Neuronal stem cell (in vitro differentiated cells): Measurements from ENCODE around the gene AOPEP.

Source experiments
- DNase-seq: peaks from one replicate; pipeline ENCODE4 v3.0.0-alpha.2; 2013; ENCODE audit warnings: low spot score
- H2AFZ ChIP-seq: one replicate; pipeline ENCODE4 v1.6.1; 2013; ENCODE audit warnings: mild to moderate bottlenecking, low read length, inconsistent platforms
- H2AK5ac ChIP-seq: 2 replicates; pipeline ENCODE4 v1.6.1; 2013; ENCODE audit warnings: low read depth, mild to moderate bottlenecking, inconsistent platforms, low read length, moderate library complexity, mixed read lengths
- H2BK120ac ChIP-seq: 2 replicates; pipeline ENCODE4 v1.6.1; 2013; ENCODE audit warnings: low read depth, mild to moderate bottlenecking, inconsistent platforms, low read length, moderate library complexity, mixed read lengths
- H2BK12ac ChIP-seq: one replicate; pipeline ENCODE4 v1.6.1; 2013; ENCODE audit warnings: low read length, inconsistent platforms
- H2BK15ac ChIP-seq: 2 replicates; pipeline ENCODE4 v1.6.1; 2013; ENCODE audit warnings: mild to moderate bottlenecking, low read length, inconsistent platforms, mixed read lengths
- H2BK5ac ChIP-seq: one replicate; pipeline ENCODE4 v1.6.1; 2013; ENCODE audit warnings: inconsistent platforms, mild to moderate bottlenecking, low read length, moderate library complexity
- H3K14ac ChIP-seq: one replicate; pipeline ENCODE4 v1.6.1; 2013; ENCODE audit warnings: low read length, inconsistent platforms
- H3K18ac ChIP-seq: 2 replicates; pipeline ENCODE4 v1.6.1; 2013; ENCODE audit warnings: low read length, inconsistent platforms
- H3K23ac ChIP-seq: 2 replicates; pipeline ENCODE4 v1.6.1; 2013; ENCODE audit warnings: low read depth, mild to moderate bottlenecking, mixed read lengths, low read length, inconsistent platforms; ENCODE audit not compliant: poor library complexity
- H3K27ac ChIP-seq: replicated peaks from 3 replicates; pipeline ENCODE4 v1.5.1; 2013; ENCODE audit warnings: low read length, inconsistent platforms
- H3K27me3 ChIP-seq, 3 experiments: 2 replicates each; pipeline ENCODE4 v1.6.1; 2013; ENCODE audit warnings: low read length in 3 of 3, mild to moderate bottlenecking in 2 of 3, inconsistent platforms in 1 of 3, low read depth in 1 of 3, mixed read lengths in 1 of 3, moderate library complexity in 1 of 3; ENCODE audit not compliant: control insufficient read depth in 3 of 3, insufficient read depth in 3 of 3
- H3K36me3 ChIP-seq, 2 donors: replicated peaks in 1 of 2; 2 replicates each; pipeline ENCODE4 v1.6.1; 2013; ENCODE audit warnings: low read length in 2 of 2; ENCODE audit not compliant: control insufficient read depth in 2 of 2, insufficient read depth in 2 of 2
- H3K4ac ChIP-seq: 2 replicates; pipeline ENCODE4 v1.6.1; 2013; ENCODE audit warnings: inconsistent platforms, mild to moderate bottlenecking, low read length, moderate library complexity
- H3K4me1 ChIP-seq, 2 donors: 1 replicate in 1 of 2; 2 replicates in 1 of 2; pipeline ENCODE4 v1.6.1; 2013; ENCODE audit warnings: low read length in 2 of 2, low read depth in 1 of 2; ENCODE audit not compliant: control insufficient read depth in 2 of 2, insufficient read depth in 1 of 2
- H3K4me2 ChIP-seq: one replicate; pipeline ENCODE4 v1.6.1; 2013; ENCODE audit warnings: mild to moderate bottlenecking, low read length, inconsistent platforms; ENCODE audit not compliant: insufficient read depth, poor library complexity, severe bottlenecking
- H3K4me3 ChIP-seq, 2 donors: 2 replicates each; pipeline ENCODE4 v1.5.1; 2013; ENCODE audit warnings: low read length in 2 of 2, mild to moderate bottlenecking in 2 of 2, inconsistent platforms in 1 of 2, moderate library complexity in 1 of 2
- H3K79me1 ChIP-seq: one replicate; pipeline ENCODE4 v1.6.1; 2013; ENCODE audit warnings: low read depth, mild to moderate bottlenecking, inconsistent platforms, low read length, moderate library complexity
- H3K9ac ChIP-seq: one replicate; pipeline ENCODE4 v1.6.1; 2013; ENCODE audit warnings: mild to moderate bottlenecking, low read depth, low read length, inconsistent platforms; ENCODE audit not compliant: poor library complexity
- H3K9me3 ChIP-seq, 2 donors: replicated peaks in 1 of 2; 2 replicates each; pipeline versions ENCODE3 to v1.6.1; 2013; ENCODE audit warnings: low read length in 2 of 2, mild to moderate bottlenecking in 2 of 2, inconsistent platforms in 1 of 2, low read depth in 1 of 2, mixed read lengths in 1 of 2, moderate library complexity in 1 of 2; ENCODE audit not compliant: control insufficient read depth in 2 of 2, insufficient read depth in 1 of 2
- H4K8ac ChIP-seq: one replicate; pipeline ENCODE4 v1.6.1; 2013; ENCODE audit warnings: low read depth, mild to moderate bottlenecking, inconsistent platforms, low read length, moderate library complexity
- H4K91ac ChIP-seq: one replicate; pipeline ENCODE4 v1.6.1; 2013; ENCODE audit warnings: low read length, low read depth, mild to moderate bottlenecking, inconsistent platforms; ENCODE audit not compliant: poor library complexity
- WGBS, 2 donors: extraction: QIAGEN DNeasy Blood & Tissue Kit; methylation state at CpG; one replicate each; pipeline ENCODE4 v1.1.7; 2013; ENCODE audit warnings: missing lambda C conversion rate in 2 of 2, mixed read lengths in 1 of 2; ENCODE audit not compliant: insufficient read length in 2 of 2, insufficient replicate concordance in 1 of 2; ENCODE audit errors: extremely low coverage in 2 of 2; 5-methylcytosine and 5-hydroxymethylcytosine counted together

AOPEP gene

GRCh38 chr9:95005278-95006143, 279.0 kb downstream of the AOPEP start:
- peak overlapping the region; percentile 93 for H3K18ac ChIP-seq
- H2BK15ac ChIP-seq, result no peak overlapping the region
- H4K91ac ChIP-seq, result no peak overlapping the region
- peaks cover 1% of the 10 kb centered on the region for H3K79me1 ChIP-seq
- H3K27me3 ChIP-seq, result peaks cover 0 to 10% (median 0%) of the 10 kb centered on the region in 3 experiments
- DNase-seq, result no peak
- peak overlapping the region; percentile 14 for H2AK5ac ChIP-seq
- WGBS, 2 donors, result no CpG with 5 or more reads among the region's 49 CpGs
- peaks cover 1 to 31% of the 10 kb centered on the region in 2 donors for H3K36me3 ChIP-seq
- no peak overlapping the region for H3K4ac ChIP-seq
- H2BK12ac ChIP-seq, result no peak overlapping the region
- no peak overlapping the region for H3K27ac ChIP-seq
- H3K9ac ChIP-seq, result peak overlapping the region; percentile 95
- H3K4me2 ChIP-seq, result peak overlapping the region; percentile 94
- H2BK5ac ChIP-seq, result no peak overlapping the region
- peak overlapping the region; percentile 88 for H2AFZ ChIP-seq
- peaks cover 5 to 26% of the 10 kb centered on the region in 2 donors for H3K4me1 ChIP-seq
- no peak overlapping the region for H2BK120ac ChIP-seq
- H3K4me3 ChIP-seq, result peak overlapping the region; percentile 78 to 95
- peak overlapping the region; percentile 51 for H3K14ac ChIP-seq
- H3K23ac ChIP-seq, result no peak overlapping the region
- no peaks in the 10 kb centered on the region for H3K9me3 ChIP-seq
- H4K8ac ChIP-seq, result no peak overlapping the region

- H4K91ac ChIP-seq, result no peak overlapping the region
- H3K36me3 ChIP-seq, result peaks cover 1 to 40% of the 10 kb centered on the region in 2 donors
- no peak overlapping the region for H3K9ac ChIP-seq
- H3K9me3 ChIP-seq, result no peaks in the 10 kb centered on the region
- no CpG with 5 or more reads among the region's 5 CpGs for WGBS, 2 donors
- peaks cover 1% of the 10 kb centered on the region for H3K79me1 ChIP-seq
- no peak overlapping the region for H2BK15ac ChIP-seq
- no peak overlapping the region for H2AFZ ChIP-seq
- no peak overlapping the region for H2AK5ac ChIP-seq
- no peak overlapping the region for H4K8ac ChIP-seq
- H2BK120ac ChIP-seq, result no peak overlapping the region
- H3K27me3 ChIP-seq, result peaks cover 0 to 10% (median 0%) of the 10 kb centered on the region in 3 experiments
- no peak overlapping the region for H3K4me2 ChIP-seq
- H3K4me1 ChIP-seq, result peaks cover 5 to 26% of the 10 kb centered on the region in 2 donors
- H3K14ac ChIP-seq, result no peak overlapping the region
- no peak overlapping the region for H3K4me3 ChIP-seq
- no peak overlapping the region for H3K4ac ChIP-seq
- no peak overlapping the region for H2BK12ac ChIP-seq
- no peak overlapping the region for H3K23ac ChIP-seq
- no peak overlapping the region for H3K18ac ChIP-seq
- DNase-seq, result no peak
- no peak overlapping the region for H2BK5ac ChIP-seq
- no peak overlapping the region for H3K27ac ChIP-seq
Measured at GRCh38 chr9:95007226-95007869, 280.8 kb downstream of the AOPEP start.

GRCh38 chr9:95008151-95008771, 281.8 kb downstream of the AOPEP start:
- no CpG with 5 or more reads among the region's 15 CpGs for WGBS, 2 donors
- no peak overlapping the region for H2AFZ ChIP-seq
- no peak overlapping the region for H3K4me2 ChIP-seq
- H2BK120ac ChIP-seq, result no peak overlapping the region
- H3K4me3 ChIP-seq, result no peak overlapping the region
- no peak overlapping the region for H3K4ac ChIP-seq
- peaks cover 1 to 40% of the 10 kb centered on the region in 2 donors for H3K36me3 ChIP-seq
- no peak overlapping the region for H3K23ac ChIP-seq
- H3K4me1 ChIP-seq, result peaks cover 0 to 18% of the 10 kb centered on the region in 2 donors
- H2BK5ac ChIP-seq, result no peak overlapping the region
- H3K79me1 ChIP-seq, result peaks cover 1% of the 10 kb centered on the region
- no peak overlapping the region for H3K27ac ChIP-seq
- H3K27me3 ChIP-seq, result peaks cover 0 to 10% (median 0%) of the 10 kb centered on the region in 3 experiments
- H4K91ac ChIP-seq, result no peak overlapping the region
- H4K8ac ChIP-seq, result no peak overlapping the region
- no peak overlapping the region for H2AK5ac ChIP-seq
- H3K14ac ChIP-seq, result no peak overlapping the region
- no peak overlapping the region for H3K9ac ChIP-seq
- DNase-seq, result no peak
- H2BK12ac ChIP-seq, result no peak overlapping the region
- no peak overlapping the region for H3K18ac ChIP-seq
- H3K9me3 ChIP-seq, result no peaks in the 10 kb centered on the region
- no peak overlapping the region for H2BK15ac ChIP-seq

GRCh38 chr9:95009459-95009858, 283.0 kb downstream of the AOPEP start:
- H3K4me1 ChIP-seq, result peaks cover 0 to 10% of the 10 kb centered on the region in 2 donors
- H3K9ac ChIP-seq, result no peak overlapping the region
- H3K18ac ChIP-seq, result no peak overlapping the region
- peaks cover 1% of the 10 kb centered on the region for H3K79me1 ChIP-seq
- H2AK5ac ChIP-seq, result no peak overlapping the region
- H3K14ac ChIP-seq, result no peak overlapping the region
- no peak overlapping the region for H3K4me3 ChIP-seq
- no peak overlapping the region for H3K4ac ChIP-seq
- H3K27ac ChIP-seq, result no peak overlapping the region
- WGBS, 2 donors, result no CpG with 5 or more reads among the region's 5 CpGs
- H3K23ac ChIP-seq, result no peak overlapping the region
- no peak overlapping the region for H2BK15ac ChIP-seq
- no peak overlapping the region for H2BK120ac ChIP-seq
- H4K8ac ChIP-seq, result no peak overlapping the region
- peaks cover 1 to 47% of the 10 kb centered on the region in 2 donors for H3K36me3 ChIP-seq
- H4K91ac ChIP-seq, result no peak overlapping the region
- no peak overlapping the region for H2BK12ac ChIP-seq
- H2BK5ac ChIP-seq, result no peak overlapping the region
- H3K27me3 ChIP-seq, result peaks cover 0 to 10% (median 0%) of the 10 kb centered on the region in 3 experiments
- DNase-seq, result no peak
- H3K4me2 ChIP-seq, result no peak overlapping the region
- no peaks in the 10 kb centered on the region for H3K9me3 ChIP-seq
- no peak overlapping the region for H2AFZ ChIP-seq
